Inferior parietal cortex (tissue), 1 donor: ENCODE measurements around the gene TMSB4X.
"Not testable (repeated sequence)": the region's sequence is repeated elsewhere in the genome, so short reads cannot be mapped to it uniquely, and the experiment has no call there.

Experiments used
- DNase-seq: peaks from one replicate; pipeline ENCODE4 v3.0.0-alpha.2; 2016; ENCODE audit errors: extremely low spot score

Gene TMSB4X

DNA sequence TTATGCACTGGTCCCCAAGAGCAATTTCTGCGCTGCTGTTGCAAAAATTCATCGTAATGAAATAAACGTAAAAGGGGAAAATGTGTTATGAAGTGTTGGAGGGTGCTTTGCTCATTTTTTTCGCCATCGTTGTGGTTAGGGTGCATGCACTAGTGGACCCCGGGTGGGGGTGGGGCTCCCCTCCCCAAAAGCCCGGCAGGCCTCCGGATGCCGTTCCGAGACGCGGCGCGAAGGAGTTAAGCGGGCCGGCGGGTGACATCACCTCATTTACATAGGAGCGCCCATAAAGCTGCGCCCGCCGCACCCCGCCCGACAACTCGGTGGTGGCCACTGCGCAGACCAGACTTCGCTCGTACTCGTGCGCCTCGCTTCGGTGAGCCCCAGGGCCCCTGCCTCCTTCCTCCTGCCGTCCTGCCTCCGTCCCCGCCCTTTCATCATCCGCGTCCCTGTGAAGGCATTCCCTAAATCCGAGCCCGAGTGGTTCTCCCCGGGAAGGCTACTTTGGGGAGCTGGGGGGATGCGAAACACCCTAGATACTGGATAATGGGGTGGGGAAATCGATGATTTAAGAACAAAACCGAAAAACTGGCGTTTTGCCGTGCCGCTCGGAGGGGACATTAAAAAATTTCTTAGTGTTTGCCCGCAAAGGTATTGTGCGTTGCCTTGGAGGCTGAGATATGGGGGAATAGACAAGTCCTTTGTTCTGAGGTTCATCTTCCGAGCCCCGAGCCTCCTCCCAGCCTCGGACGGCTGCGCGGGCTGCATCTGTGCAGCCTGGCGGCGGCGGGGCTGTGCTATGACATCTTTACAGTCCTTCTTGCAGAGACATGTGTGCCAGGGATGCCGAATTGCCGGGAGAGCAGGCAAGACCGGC is at the start of gene TMSB4X:
TSS of gene TMSB4X (plus strand) at position 315 of the 874 bp plus-strand sequence.
- DNase-seq, result peak; percentile 79

GRCh38 chrX:12929701-12930100 is 45.2 kb upstream of the TMSB4X start:
- DNase-seq, result no peak

- no peak for DNase-seq
Observed at GRCh38 chrX:12930150-12930549, 44.8 kb upstream of the TMSB4X start.

DNA sequence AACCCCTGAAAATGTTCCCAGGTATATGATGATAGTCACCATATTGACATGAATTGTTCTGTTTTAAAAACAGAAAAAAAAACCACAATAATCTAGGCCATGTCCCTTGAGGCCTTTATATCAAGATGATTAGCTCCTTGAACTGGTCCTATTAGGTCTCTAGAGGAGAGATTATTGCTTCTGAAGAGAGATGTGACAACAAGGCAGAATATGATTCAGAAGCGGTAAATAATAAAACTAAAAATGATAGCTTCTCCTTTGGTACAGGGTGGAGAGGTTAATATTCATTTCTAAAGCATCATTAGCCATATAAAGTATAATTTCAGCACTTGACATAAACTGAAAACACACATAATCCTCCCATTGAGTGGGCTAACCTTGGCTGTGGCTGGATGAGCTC is 42.7 kb upstream of the TMSB4X start:
- DNase-seq, result no peak

DNA sequence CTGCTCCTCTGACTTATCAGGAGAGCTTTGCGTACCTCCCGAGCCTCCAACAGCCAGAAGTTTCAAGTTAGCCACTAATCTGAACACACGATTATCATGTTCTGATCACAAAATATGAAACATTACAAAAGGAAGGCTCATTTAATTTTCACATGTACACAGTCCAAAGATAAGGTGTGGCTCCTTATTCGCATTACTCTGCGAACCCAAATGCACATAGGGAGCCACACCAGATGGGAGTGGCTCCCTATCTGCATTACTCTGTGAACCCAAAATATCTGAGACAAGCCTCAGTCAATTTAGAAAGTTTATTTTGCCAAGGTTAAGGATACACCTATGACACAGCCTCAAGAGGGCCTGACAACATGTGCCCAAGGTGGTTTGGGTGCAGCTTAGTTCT is 40.1 kb upstream of the TMSB4X start:
- no peak for DNase-seq

DNA sequence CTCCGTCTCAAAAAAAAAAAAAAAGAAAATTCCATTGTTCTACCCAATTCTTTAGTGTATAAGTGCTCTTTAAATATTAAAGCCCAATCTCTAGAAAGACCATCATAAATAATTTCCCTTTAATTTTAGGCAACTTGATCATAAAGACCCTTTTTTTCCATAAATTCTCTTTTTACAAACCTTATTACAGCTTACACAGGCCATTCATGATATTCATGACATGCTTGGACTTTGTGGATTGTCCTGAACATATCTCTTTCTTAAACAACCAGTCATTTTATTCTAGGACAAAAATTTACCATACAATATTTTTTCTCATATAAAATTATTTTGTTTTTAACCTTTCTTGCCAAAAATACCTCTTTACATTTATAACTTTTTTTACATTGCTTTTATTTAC is 38.0 kb upstream of the TMSB4X start:
- DNase-seq, result no peak

DNA sequence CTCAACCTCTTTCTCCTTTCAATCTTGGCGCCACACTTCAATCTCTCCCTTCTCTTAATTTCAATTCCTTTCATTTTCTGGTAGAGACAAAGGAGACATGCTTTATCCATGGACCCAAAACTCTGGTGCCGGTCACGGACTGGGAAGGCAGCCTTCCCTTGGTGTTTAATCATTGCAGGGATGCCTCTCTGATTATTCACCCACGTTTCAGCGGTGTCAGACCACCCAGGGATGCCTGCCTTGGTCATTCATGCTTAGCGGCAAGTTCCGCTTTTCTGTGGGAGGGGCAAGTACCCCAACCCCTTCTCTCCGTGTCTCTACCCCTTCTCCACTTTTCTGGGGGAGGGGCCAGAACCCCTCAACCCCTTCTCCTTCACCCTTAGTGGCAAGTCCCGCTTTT is 34.4 kb upstream of the TMSB4X start:
- DNase-seq, result not testable (repeated sequence)

GRCh38 chrX:12943592-12943991 is 31.3 kb upstream of the TMSB4X start:
- DNase-seq, result not testable (repeated sequence)

GRCh38 chrX:12944452-12944851 is 30.5 kb upstream of the TMSB4X start:
- not testable (repeated sequence) for DNase-seq

DNA sequence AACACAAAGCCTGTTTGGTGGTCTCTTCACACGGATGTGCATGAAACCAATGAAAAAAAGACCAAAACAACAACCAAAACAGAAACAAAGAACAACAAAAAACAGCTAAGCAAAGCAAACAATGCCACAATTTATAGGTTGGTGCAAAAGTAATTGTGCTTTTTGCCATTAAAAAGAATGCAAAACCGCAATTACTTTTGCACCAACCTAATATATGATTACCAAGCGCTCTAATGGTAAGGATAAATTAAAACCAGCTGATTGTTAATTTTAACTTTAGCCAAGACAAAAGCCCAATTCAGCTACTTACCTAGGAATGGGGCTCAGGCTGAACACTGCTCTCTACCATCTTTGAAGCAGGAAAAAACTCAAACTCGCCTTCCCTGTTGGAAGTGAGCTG is 29.4 kb upstream of the TMSB4X start:
- DNase-seq, result no peak

DNA sequence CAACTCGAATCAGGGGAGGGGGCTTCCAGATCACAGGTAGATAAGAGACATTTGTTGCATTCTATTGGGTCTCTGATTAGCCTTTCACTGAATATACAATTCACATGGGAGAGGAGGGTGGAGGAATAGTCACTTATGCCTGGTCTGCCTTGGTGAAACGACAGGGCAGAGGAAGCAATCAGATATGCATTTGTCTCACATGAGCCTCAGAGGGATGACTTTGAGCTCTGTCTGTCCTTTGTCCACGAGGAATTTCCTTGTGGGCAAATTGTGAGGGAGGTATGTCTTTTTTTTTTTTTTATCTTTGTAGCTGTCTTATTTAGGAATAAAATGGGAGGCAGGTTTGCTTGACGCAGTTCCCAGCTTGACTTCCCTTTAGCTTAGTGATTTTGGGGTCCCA is 28.5 kb upstream of the TMSB4X start:
- DNase-seq, result no peak

DNA sequence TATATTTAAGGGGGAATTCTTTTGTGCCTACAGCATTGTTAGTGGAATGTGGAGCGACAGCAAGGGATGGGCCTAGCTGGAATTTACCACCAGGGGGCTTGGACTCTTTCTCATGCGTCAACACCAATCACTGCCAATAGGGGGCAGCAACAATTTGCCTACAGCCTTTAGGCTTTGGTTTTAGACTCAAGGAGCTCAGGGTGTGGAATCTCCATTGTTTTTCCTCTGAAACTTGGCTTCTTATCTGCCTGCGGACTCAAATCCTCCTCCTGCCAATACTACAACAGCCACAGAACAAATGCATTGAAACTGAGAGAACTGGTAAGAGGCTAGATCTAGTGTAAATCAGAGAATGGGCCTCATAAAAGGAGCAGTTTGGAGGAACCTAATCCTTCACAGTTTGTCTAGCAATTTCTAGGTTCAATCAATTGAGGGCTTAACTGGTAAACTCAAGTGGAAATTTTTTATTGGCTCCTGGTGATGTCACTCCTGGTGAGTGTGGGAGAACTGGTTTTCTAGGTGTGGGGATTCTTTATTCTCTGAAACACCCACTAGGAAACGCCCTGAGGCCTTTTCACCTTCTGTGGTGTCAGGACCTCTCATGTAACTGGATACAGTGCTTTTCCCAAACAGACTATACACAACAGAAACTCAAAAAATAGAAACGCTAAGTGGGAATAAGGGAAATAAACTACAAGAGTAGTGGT is 27.9 kb upstream of the TMSB4X start:
- DNase-seq, result peak; percentile 57

- DNase-seq, result no peak
Observed at GRCh38 chrX:12947545-12948235, 27.2 kb upstream of the TMSB4X start.

GRCh38 chrX:12948495-12948894 is 26.4 kb upstream of the TMSB4X start:
- no peak for DNase-seq

GRCh38 chrX:12949205-12949926 is 25.5 kb upstream of the TMSB4X start:
- no peak for DNase-seq

- peak; percentile 74 for DNase-seq
Observed at GRCh38 chrX:12949927-12950656, 24.8 kb upstream of the TMSB4X start.

- no peak for DNase-seq
Observed at GRCh38 chrX:12950851-12951594, 23.9 kb upstream of the TMSB4X start.

GRCh38 chrX:12951595-12951975 is 23.3 kb upstream of the TMSB4X start:
- no peak for DNase-seq

DNA sequence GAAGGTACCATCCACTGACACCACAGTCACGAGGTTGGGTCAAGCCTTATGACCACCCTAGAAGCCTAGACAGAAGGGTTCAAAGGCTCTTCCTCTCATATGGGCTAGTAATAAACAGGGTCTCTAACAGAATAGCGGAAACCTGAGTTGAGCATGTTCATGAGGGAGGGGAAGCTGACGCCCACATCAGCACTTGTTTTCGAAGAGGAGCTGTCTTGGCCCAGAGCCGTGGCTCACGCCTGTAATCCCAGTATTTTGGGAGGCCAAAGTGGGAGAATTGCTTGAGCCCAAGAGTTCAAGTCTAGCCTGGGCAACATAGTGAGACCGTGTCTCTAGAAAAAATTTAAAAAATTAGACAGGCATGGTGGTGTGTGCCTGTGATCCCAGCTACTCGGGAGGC is 21.5 kb upstream of the TMSB4X start:
- DNase-seq, result no peak

GRCh38 chrX:12954376-12954775 is 20.5 kb upstream of the TMSB4X start:
- no peak for DNase-seq
